K562 (cell line): ENCODE results near the gene BIVM. TPM values are rescaled to one million over a fixed set of nuclear protein-coding genes. Genes with fewer than 3 reads are reported as not detected.

Experiments
- ATAC-seq: fragments of 200-7000 bp; cut with Tn5 transposase; 3 replicates; pipeline ENCODE4 v1.9.1; 2020; ENCODE audit warnings: moderate library complexity
- BruUV-seq: library from RNA; stranded (reverse); fragments of 400-500 nt; replicated peaks from 2 replicates; lab custom pipeline; 2021; lab: Mats Ljungman, UMichigan
- CTCF ChIA-PET: fragments of 300-600 bp; formaldehyde crosslinking; extraction: SDS; loops from one replicate; lab custom pipeline; 2021; ENCODE audit warnings: low intra/inter-chr PET ratio; lab: Yijun Ruan, JAX
- POLR2A ChIA-PET: fragments of 300-600, 350-650 bp; sonication (Branson Sonifier 250); formaldehyde crosslinking; extraction: SDS; loops from one replicate; lab custom pipeline; 2021; ENCODE audit warnings: antibody characterized with exemption, inconsistent platforms; lab: Yijun Ruan, JAX
- DNase-seq, 4 experiments: peaks; one replicate each; pipeline versions ENCODE4 v3.0.0 to v3.0.0-alpha.2; 2011 to 2018; ENCODE audit warnings: low spot score in 3 of 4, mixed read lengths in 3 of 4; ENCODE audit errors: extremely low read depth in 1 of 4
- FAIRE-seq: peaks from 2 replicates; lab custom pipeline; 2011; peaks lifted over from hg19 to GRCh38; lab: Jason Lieb, UNC
- H2AFZ ChIP-seq: 2 replicates; pipeline ENCODE4 v1.6.0; 2011; ENCODE audit warnings: low read depth, low read length, control low read depth, inconsistent platforms
- H3K27ac ChIP-seq: fragments of 200-600 bp; 3 replicates; pipeline ENCODE4 v1.8.0; 2011; ENCODE audit warnings: low read depth, mild to moderate bottlenecking, control low read depth, inconsistent platforms, low read length, moderate library complexity, mixed read lengths; ENCODE audit errors: extremely low read depth
- H3K27me3 ChIP-seq, 2 experiments: fragments of 300-600 bp in 1 of 2; 2 replicates in 1 of 2; 3 replicates in 1 of 2; pipeline versions ENCODE4 v1.6.0 to v1.8.0; 2011; ENCODE audit warnings: inconsistent platforms in 2 of 2, low read length in 2 of 2, mild to moderate bottlenecking in 1 of 2, mixed read lengths in 1 of 2, moderate library complexity in 1 of 2; ENCODE audit not compliant: control insufficient read depth in 2 of 2, insufficient read depth in 2 of 2
- H3K36me3 ChIP-seq: fragments of 300-600 bp; 3 replicates; pipeline ENCODE4 v1.8.0; 2011; ENCODE audit warnings: mild to moderate bottlenecking, low read length, inconsistent platforms; ENCODE audit not compliant: control insufficient read depth, insufficient read depth
- H3K4me1 ChIP-seq, 2 experiments: fragments of 200-600 bp in 1 of 2; replicated peaks in 1 of 2; 2 replicates in 1 of 2; 3 replicates in 1 of 2; pipeline versions ENCODE4 v1.5.1 to v1.8.0; 2011; ENCODE audit warnings: inconsistent platforms in 2 of 2, low read length in 2 of 2, mild to moderate bottlenecking in 1 of 2, mixed read lengths in 1 of 2, moderate library complexity in 1 of 2; ENCODE audit not compliant: control insufficient read depth in 2 of 2, insufficient read depth in 2 of 2
- H3K4me2 ChIP-seq: 2 replicates; pipeline ENCODE4 v1.6.1; 2011; ENCODE audit warnings: low read length, control low read depth, inconsistent platforms, mixed read lengths; ENCODE audit not compliant: insufficient read depth
- H3K4me3 ChIP-seq: fragments of 200-600 bp; sonication (generic), shearing (Covaris generic); 2 replicates; pipeline ENCODE4 v1.5.1; 2016; ENCODE audit warnings: control low read depth, inconsistent platforms
- H3K79me2 ChIP-seq: fragments of 200-600 bp; 3 replicates; pipeline ENCODE4 v1.8.0; 2011; ENCODE audit warnings: low read length, inconsistent platforms; ENCODE audit not compliant: control insufficient read depth, insufficient read depth
- H3K9ac ChIP-seq, 2 experiments: 2 replicates each; pipeline versions ENCODE4 v1.6.0 to v1.6.1; 2011; ENCODE audit warnings: low read depth in 2 of 2, low read length in 2 of 2, control low read depth in 1 of 2, inconsistent platforms in 1 of 2, mild to moderate bottlenecking in 1 of 2, mixed read lengths in 1 of 2; ENCODE audit not compliant: insufficient read depth in 1 of 2
- H3K9me1 ChIP-seq: one replicate; pipeline ENCODE4 v1.6.0; 2011; ENCODE audit warnings: inconsistent platforms, mild to moderate bottlenecking, low read length, moderate library complexity; ENCODE audit not compliant: control insufficient read depth, insufficient read depth
- H3K9me3 ChIP-seq: replicated peaks from 2 replicates; pipeline ENCODE4 v1.5.1; 2011; ENCODE audit warnings: low read depth, low read length, inconsistent platforms; ENCODE audit not compliant: control insufficient read depth, insufficient read depth
- H4K20me1 ChIP-seq: replicated peaks from 2 replicates; pipeline ENCODE4 v1.6.1; 2011; ENCODE audit warnings: low read length, inconsistent platforms, mixed read lengths; ENCODE audit not compliant: control insufficient read depth, insufficient read depth
- CHD2 ChIP-seq: IDR thresholded peaks from 2 replicates; pipeline ENCODE4 v1.6.1; 2011; ENCODE audit warnings: low read depth, low read length
- GATA2 ChIP-seq: sonication (generic); formaldehyde crosslinking; IDR thresholded peaks from 2 replicates; pipeline ENCODE4 v1.4.0; 2020; ENCODE audit warnings: mild to moderate bottlenecking, missing genetic modification reagents
- GATAD2A ChIP-seq: fragments of 450-650 bp; IDR thresholded peaks from 2 replicates; pipeline ENCODE4 v1.6.1; 2017
- GTF2A2 ChIP-seq: IDR thresholded peaks from 2 replicates; pipeline ENCODE4 v1.6.1; 2016; ENCODE audit warnings: mild to moderate bottlenecking, missing genetic modification characterization, missing compliant biosample characterization
- IRF2 ChIP-seq: sonication (generic); formaldehyde crosslinking; IDR thresholded peaks from 2 replicates; pipeline ENCODE4 v1.8.1; 2022; ENCODE audit warnings: mild to moderate bottlenecking, missing genetic modification reagents
- KDM5B ChIP-seq: fragments of 200-600 bp; sonication (generic); IDR thresholded peaks from 2 replicates; pipeline ENCODE4 v1.6.1; 2012; ENCODE audit warnings: low read depth, mild to moderate bottlenecking, moderate library complexity, low read length, control low read depth, inconsistent platforms; ENCODE audit not compliant: insufficient replicate concordance
- MAFG ChIP-seq: fragments of 450-650 bp; conservative IDR thresholded peaks from 2 replicates; pipeline ENCODE4 v1.6.1; 2016; ENCODE audit warnings: missing genetic modification characterization, missing compliant biosample characterization
- SMAD1 ChIP-seq: fragments of 150-350 bp; IDR thresholded peaks from 2 replicates; pipeline ENCODE4 v1.6.1; 2014; ENCODE audit warnings: low read length, low read depth; ENCODE audit not compliant: partially characterized antibody
- TBL1XR1 ChIP-seq, 2 experiments: IDR thresholded peaks; 2 replicates each; pipeline ENCODE4 v1.6.1; 2012; ENCODE audit warnings: improper control_type of control experiment in 2 of 2, low read length in 2 of 2, mild to moderate bottlenecking in 1 of 2
- WHSC1 ChIP-seq: IDR thresholded peaks from one replicate; pipeline ENCODE4 v1.6.1; 2012; ENCODE audit warnings: low read length, control low read depth, inconsistent platforms
- ZBTB33 ChIP-seq: sonication (generic); formaldehyde crosslinking; IDR thresholded peaks from 2 replicates; pipeline ENCODE4 v1.8.1; 2023; ENCODE audit warnings: mild to moderate bottlenecking, missing genetic modification reagents
- ZBTB40 ChIP-seq, 2 experiments: fragments of 450-650 bp in 1 of 2; sonication (generic) in 1 of 2; formaldehyde crosslinking in 1 of 2; IDR thresholded peaks; 2 replicates each; pipeline versions ENCODE4 v1.7.1 to v1.9.0; 2016 to 2022; ENCODE audit warnings: inconsistent platforms in 1 of 2, mild to moderate bottlenecking in 1 of 2, missing genetic modification reagents in 1 of 2
- ZKSCAN8 ChIP-seq: fragments of 200-800 bp; sonication (Bioruptor generic); IDR thresholded peaks from 2 replicates; pipeline ENCODE4 v1.6.1; 2016; ENCODE audit warnings: missing genetic modification characterization, missing compliant biosample characterization
- WGBS: fragments of 100-300 bp; shearing (Covaris generic); methylation state at CpG from one replicate; pipeline ENCODE4 v1.1.6; 2016; ENCODE audit warnings: low coverage, mixed read lengths; ENCODE audit not compliant: insufficient coverage; ENCODE audit errors: missing lambda C conversion rate; 5-methylcytosine and 5-hydroxymethylcytosine counted together
- in situ Hi-C: fragments of 300-500 bp; cut with MboI; formaldehyde crosslinking; loops from 4 replicates; pipeline ENCODE4 v1.15.0; 2018; ENCODE audit warnings: inconsistent platforms, mixed read lengths
- intact Hi-C: fragments of 100-400 bp; cut with micrococcal nuclease; formaldehyde crosslinking; loops from 2 replicates; pipeline ENCODE4 v1.14.2; 2022
- polyA plus RNA-seq, 8 experiments: library from polyadenylated mRNA; depleted of rRNA in 4 of 8; stranded (reverse) in 5 of 8; unstranded in 3 of 8; fragments of >200 nt; fragmentation: Nextera tagmentation in 2 of 8; fragmentation: Illumina TruSeq in 1 of 8; extraction: Ambion mirVana in 2 of 8; extraction: Trizol in 1 of 8; gene quantifications; 2 replicates each; pipeline versions ENCODE4 v1.2.1 to v1.2.3, GENCODE V29; 2011 to 2014; ENCODE audit warnings: inconsistent platforms in 1 of 8, missing spikeins in 1 of 8
- total RNA-seq, 7 experiments: library from RNA; depleted of rRNA in 6 of 7; stranded (reverse); fragments of >200 nt in 6 of 7; fragmentation: Illumina TruSeq in 2 of 7; extraction: Trizol in 2 of 7; gene quantifications; 2 replicates each; pipeline versions ENCODE4 v1.2.1 to v1.2.3, GENCODE V29; 2011 to 2021; ENCODE audit warnings: low replicate concordance in 1 of 7

BIVM gene
- total and polyA plus RNA-seq, 9 of the 15 experiments (the other 6 are each of a cell fraction or from before 2014, with no cell fraction given): 3.6 to 23.1 (median 16.8) TPM

- no peaks in the 10 kb centered on the region; a peak in 1 of 5 replicates for H3K4me1 ChIP-seq
- no peaks in the 10 kb centered on the region for H3K79me2 ChIP-seq
- DNase-seq (no peak), ATAC-seq (no peak), FAIRE-seq (no peak)
- 86% methylated on average over 1 of the region's 1 CpG for WGBS
- in situ Hi-C loops: no loop called here
- H3K9ac ChIP-seq: no peak overlapping the region
- no peak overlapping the region for H2AFZ ChIP-seq
- ChIA-PET CTCF (no interaction called here), POLR2A (no interaction called here)
- no peaks in the 10 kb centered on the region for H4K20me1 ChIP-seq
- H3K36me3 ChIP-seq: peaks cover 14% of the 10 kb centered on the region; the same call in 1 of the 3 replicates
- no peaks in the 10 kb centered on the region for H3K9me3 ChIP-seq
- H3K9me1 ChIP-seq: no peaks in the 10 kb centered on the region
- no peak overlapping the region for H3K4me2 ChIP-seq
- intact Hi-C loops: no loop called here
- no peak overlapping the region for H3K4me3 ChIP-seq
- BruUV-seq: no TSS peak
- no peak overlapping the region for H3K27ac ChIP-seq
- no peaks in the 10 kb centered on the region for H3K27me3 ChIP-seq
- TF ChIP-seq ZBTB33 (no peak), KDM5B (no peak), WHSC1 (no peak), TBL1XR1 (IDR thresholded peaks at IDR 0.05; ENCODE audit: low read length in 2 of 2) (no peak), ZBTB40 (IDR thresholded peaks at IDR 0.05) (no peak), ZBTB40 (CRISPR knock-in tag; IDR thresholded peaks at IDR 0.05) (no peak), GATA2 (CRISPR knock-in tag) (no peak), CHD2 (no peak), GATAD2A (no peak), GTF2A2 (tag) (no peak), MAFG (no peak), IRF2 (CRISPR knock-in tag) (no peak), SMAD1 (no peak), ZKSCAN8 (no peak)
These were observed 6.5 kb upstream of the BIVM start for GRCh38 chr13:102792396-102792795.
